ENCODE measurements around the gene TMEM126A. TPM values are rescaled to one million over a fixed set of nuclear protein-coding genes. Genes with fewer than 3 reads are reported as not detected.

TMEM126A gene
- total and polyA plus RNA-seq, 12 donors = 16.4 to 62.6 (median 39.5) TPM

GRCh38 chr11:85620256-85620655, 27.5 kb upstream of the TMEM126A start:
- H3K36me3 ChIP-seq (replicated peaks in 1 of 2) = no peaks in the 10 kb centered on the region
- no peak for DNase-seq
- intact Hi-C loops (cut with DNase I) = no loop called here
- no peaks in the 10 kb centered on the region for H3K27me3 ChIP-seq
- H3K9me3 ChIP-seq (replicated peaks in 1 of 3) = no peaks in the 10 kb centered on the region
- 78 to 91% (median 86%) methylated on average over 3 of the region's 3 CpGs for WGBS, 4 donors
- H3K4me3 ChIP-seq = no peak overlapping the region
- TF ChIP-seq POLR2A (IDR thresholded peaks at IDR 0.05) (no peak), CTCF (IDR thresholded peaks at IDR 0.05) (no peak)
- peaks cover 0 to 5% of the 10 kb centered on the region in 2 donors for H3K4me1 ChIP-seq (replicated peaks in 1 of 2)
- H3K27ac ChIP-seq = no peak overlapping the region

GRCh38 chr11:85626496-85626895, 21.3 kb upstream of the TMEM126A start:
- Histone ChIP-seq H3K4me3 (peak overlapping the region in 2 of 4 donors; percentile 65 to 79), H3K27me3 (no peaks in the 10 kb centered on the region)
- 33 to 55% (median 45%) methylated on average over 2 of the region's 2 CpGs for WGBS, 4 donors

GRCh38 chr11:85627332-85627997, 20.3 kb upstream of the TMEM126A start, which contains the start of gene DLG2:
Gene DLG2 (minus strand): TSS chr11:85627344.
- Histone ChIP-seq H3K27ac (peak within 1 kb of the TSS; percentile 74 to 95 (median 80)), H3K27me3 (no peaks in the 10 kb centered on the region), H3K9me3 (replicated peaks in 1 of 3) (no peaks in the 10 kb centered on the region), H3K36me3 (replicated peaks in 1 of 2) (no peaks in the 10 kb centered on the region), H3K4me3 (peak within 1 kb of the TSS in 3 of 4 donors; percentile 57 to 79 (median 65)), H3K4me1 (replicated peaks in 1 of 2) (peaks cover 10 to 35% of the 10 kb centered on the region in 2 donors)
- DNase-seq = peak; percentile 25 to 57 (median 34)
- TF ChIP-seq CTCF (IDR thresholded peaks at IDR 0.05) (no peak), POLR2A (IDR thresholded peaks at IDR 0.05) (no peak)
- intact Hi-C loops (cut with DNase I) = loop anchor here in 1 of 2 donors (5.0 kb wide), 1 partner anchor 35 kb away; no protein-coding TSS in a partner anchor
- 0 to 1% (median 1%) methylated on average over 16 to 23 of the region's 23 CpGs for WGBS, 4 donors

More at GRCh38 chr11:85626496-85626895, 21.3 kb upstream of the TMEM126A start:
- Histone ChIP-seq H3K9me3 (replicated peaks in 1 of 3) (no peaks in the 10 kb centered on the region), H3K36me3 (replicated peaks in 1 of 2) (no peaks in the 10 kb centered on the region), H3K4me1 (replicated peaks in 1 of 2) (peaks cover 10 to 35% of the 10 kb centered on the region in 2 donors), H3K27ac (peak overlapping the region in 1 of 5 donors; percentile 77)
- DNase-seq = peak in 5 of 7 donors; percentile 5 to 43 (median 26)
- intact Hi-C loops (cut with DNase I) = loop anchor here in 1 of 2 donors (5.0 kb wide), 1 partner anchor 36 kb away; no protein-coding TSS in a partner anchor
- TF ChIP-seq CTCF (IDR thresholded peaks at IDR 0.05) (no peak), POLR2A (IDR thresholded peaks at IDR 0.05) (no peak)

- peak; percentile 77 to 92 for TF ChIP-seq POLR2A (IDR thresholded peaks at IDR 0.05)
- no peak for TF ChIP-seq CTCF (IDR thresholded peaks at IDR 0.05)
- no peaks in the 10 kb centered on the region for H3K27me3 ChIP-seq
- no peaks in the 10 kb centered on the region for H3K36me3 ChIP-seq (replicated peaks in 1 of 2)
- H3K27ac ChIP-seq = peak within 1 kb of the TSS; percentile 74 to 95 (median 80)
- DNase-seq = peak; percentile 97 to 99 (median 98)
- H3K4me3 ChIP-seq = peak within 1 kb of the TSS in 3 of 4 donors; percentile 57 to 79 (median 79)
- 0% methylated on average over 11 to 41 of the region's 41 CpGs for WGBS, 4 donors
- H3K9me3 ChIP-seq (replicated peaks in 1 of 3) = no peaks in the 10 kb centered on the region
- intact Hi-C loops (cut with DNase I) = loop anchor here in 1 of 2 donors (5.0 kb wide), 1 partner anchor 34 kb away; no protein-coding TSS in a partner anchor
- peaks cover 10 to 35% of the 10 kb centered on the region in 2 donors for H3K4me1 ChIP-seq (replicated peaks in 1 of 2)
Measured at GRCh38 chr11:85627998-85628770, 19.6 kb upstream of the TMEM126A start, which contains the start of gene TMEM126B. Gene TMEM126B (plus strand): TSS chr11:85628593. CDS start chr11:85628608, 15 bp downstream.

Measured in adrenal gland (tissue), 12 donors.